GM12878 (cell line): ENCODE data around the gene SUSD6. TPM values are rescaled to one million over a fixed set of nuclear protein-coding genes. Genes with fewer than 3 reads are reported as not detected.

ENCODE experiments used
- CHD4 ChIP-seq: fragments of 200-600 bp; sonication (generic); IDR thresholded peaks from 2 replicates; pipeline ENCODE4 v1.6.1; 2016; ENCODE audit warnings: mild to moderate bottlenecking
- EP300 ChIP-seq, 2 experiments: fragments of 150-350 bp in 1 of 2; IDR thresholded peaks; 2 replicates each; pipeline ENCODE4 v1.6.1; 2011 to 2012; ENCODE audit warnings: low read depth in 2 of 2, low read length in 2 of 2, borderline replicate concordance in 1 of 2, improper control_type of control experiment in 1 of 2, inconsistent platforms in 1 of 2; ENCODE audit not compliant: control insufficient read depth in 1 of 2
- NR2C2 ChIP-seq: IDR thresholded peaks from 2 replicates; pipeline ENCODE4 v1.6.1; 2011; ENCODE audit warnings: borderline replicate concordance, low read depth; ENCODE audit not compliant: control insufficient read depth, insufficient read length
- PKNOX1 ChIP-seq: fragments of 450-650 bp; IDR thresholded peaks from 2 replicates; pipeline ENCODE4 v1.6.1; 2016; ENCODE audit warnings: mild to moderate bottlenecking
- polyA plus RNA-seq, 11 experiments: library from polyadenylated mRNA; depleted of rRNA in 4 of 11; unstranded in 6 of 11; stranded (reverse) in 5 of 11; fragments of >200 nt; fragmentation: Nextera tagmentation in 4 of 11; fragmentation: Illumina TruSeq in 1 of 11; extraction: Ambion mirVana in 4 of 11; extraction: Trizol in 1 of 11; gene quantifications; 1 replicate in 1 of 11; 2 replicates in 10 of 11; pipeline versions ENCODE4 v1.2.1 to v1.2.3, GENCODE V29; 2011 to 2016; ENCODE audit warnings: inconsistent platforms in 2 of 11, missing spikeins in 2 of 11, low read depth in 1 of 11
- total RNA-seq, 4 experiments: library from RNA; depleted of rRNA in 3 of 4; stranded (reverse); fragments of >200 nt in 3 of 4; fragmentation: Illumina TruSeq in 1 of 4; extraction: Trizol in 1 of 4; gene quantifications; 2 replicates each; pipeline versions ENCODE4 v1.2.1 to v1.2.3, GENCODE V29; 2013 to 2021
- TF ChIP-seq, protein P1 (sequence below): fragments of 450-650 bp; IDR thresholded peaks from 2 replicates; pipeline ENCODE4 v1.6.1; 2016; ENCODE audit warnings: mild to moderate bottlenecking, moderate library complexity, borderline replicate concordance

The SUSD6 gene
- total and polyA plus RNA-seq, 10 of the 15 experiments (the other 5 are each of a cell fraction or from before 2014, with no cell fraction given), result 6.6 to 39.8 (median 20.2) TPM

- TF ChIP-seq, protein P1, sequence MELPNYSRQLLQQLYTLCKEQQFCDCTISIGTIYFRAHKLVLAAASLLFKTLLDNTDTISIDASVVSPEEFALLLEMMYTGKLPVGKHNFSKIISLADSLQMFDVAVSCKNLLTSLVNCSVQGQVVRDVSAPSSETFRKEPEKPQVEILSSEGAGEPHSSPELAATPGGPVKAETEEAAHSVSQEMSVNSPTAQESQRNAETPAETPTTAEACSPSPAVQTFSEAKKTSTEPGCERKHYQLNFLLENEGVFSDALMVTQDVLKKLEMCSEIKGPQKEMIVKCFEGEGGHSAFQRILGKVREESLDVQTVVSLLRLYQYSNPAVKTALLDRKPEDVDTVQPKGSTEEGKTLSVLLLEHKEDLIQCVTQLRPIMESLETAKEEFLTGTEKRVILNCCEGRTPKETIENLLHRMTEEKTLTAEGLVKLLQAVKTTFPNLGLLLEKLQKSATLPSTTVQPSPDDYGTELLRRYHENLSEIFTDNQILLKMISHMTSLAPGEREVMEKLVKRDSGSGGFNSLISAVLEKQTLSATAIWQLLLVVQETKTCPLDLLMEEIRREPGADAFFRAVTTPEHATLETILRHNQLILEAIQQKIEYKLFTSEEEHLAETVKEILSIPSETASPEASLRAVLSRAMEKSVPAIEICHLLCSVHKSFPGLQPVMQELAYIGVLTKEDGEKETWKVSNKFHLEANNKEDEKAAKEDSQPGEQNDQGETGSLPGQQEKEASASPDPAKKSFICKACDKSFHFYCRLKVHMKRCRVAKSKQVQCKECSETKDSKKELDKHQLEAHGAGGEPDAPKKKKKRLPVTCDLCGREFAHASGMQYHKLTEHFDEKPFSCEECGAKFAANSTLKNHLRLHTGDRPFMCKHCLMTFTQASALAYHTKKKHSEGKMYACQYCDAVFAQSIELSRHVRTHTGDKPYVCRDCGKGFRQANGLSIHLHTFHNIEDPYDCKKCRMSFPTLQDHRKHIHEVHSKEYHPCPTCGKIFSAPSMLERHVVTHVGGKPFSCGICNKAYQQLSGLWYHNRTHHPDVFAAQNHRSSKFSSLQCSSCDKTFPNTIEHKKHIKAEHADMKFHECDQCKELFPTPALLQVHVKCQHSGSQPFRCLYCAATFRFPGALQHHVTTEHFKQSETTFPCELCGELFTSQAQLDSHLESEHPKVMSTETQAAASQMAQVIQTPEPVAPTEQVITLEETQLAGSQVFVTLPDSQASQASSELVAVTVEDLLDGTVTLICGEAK, result no peak
- TF ChIP-seq PKNOX1 (no peak), NR2C2 (no peak), EP300 (IDR thresholded peaks at IDR 0.05; ENCODE audit: borderline replicate concordance in 1 of 2, control insufficient read depth in 1 of 2, low read depth in 2 of 2, low read length in 2 of 2) (no peak), CHD4 (no peak)
Observed at GRCh38 chr14:69606258-69607184, 4.9 kb upstream of the SUSD6 start (continued).
